ENCODE measurements around the gene PARP8.

GRCh38 chr5:50752800-50753199, 86.4 kb downstream of the PARP8 start:
- no peak for TF ChIP-seq POLR2A (IDR thresholded peaks at IDR 0.05)
- TF ChIP-seq CTCF (IDR thresholded peaks at IDR 0.05): no peak
